ENCODE data around the gene NLGN1.
"Not testable (repeated sequence)": the region's sequence is repeated elsewhere in the genome, so short reads cannot be mapped to it uniquely, and the experiment has no call there.

Gene NLGN1

GRCh38 chr3:174206607-174207192, 809.2 kb downstream of the NLGN1 start:
- FAIRE-seq (no peak), DNase-seq (ENCODE audit: low spot score) (no peak)

- DNase-seq (ENCODE audit: low spot score) (no peak), FAIRE-seq (no peak)
Observed at GRCh38 chr3:174208161-174208560, 810.6 kb downstream of the NLGN1 start.

GRCh38 chr3:174211896-174212295, 814.4 kb downstream of the NLGN1 start:
- DNase-seq (ENCODE audit: low spot score); FAIRE-seq: not testable (repeated sequence)

GRCh38 chr3:174215456-174215855, 817.9 kb downstream of the NLGN1 start:
- DNase-seq (ENCODE audit: low spot score) (no peak), FAIRE-seq (no peak)

- FAIRE-seq: no peak
- no peak for DNase-seq (ENCODE audit: low spot score)
Observed at GRCh38 chr3:174216019-174216418, 818.5 kb downstream of the NLGN1 start.

- FAIRE-seq (no peak), DNase-seq (ENCODE audit: low spot score) (no peak)
Observed at GRCh38 chr3:174216946-174217718, 819.6 kb downstream of the NLGN1 start.

- FAIRE-seq (no peak), DNase-seq (ENCODE audit: low spot score) (no peak)
Observed at GRCh38 chr3:174218016-174218415, 820.5 kb downstream of the NLGN1 start.

GRCh38 chr3:174219738-174220137, 822.2 kb downstream of the NLGN1 start:
- FAIRE-seq (no peak), DNase-seq (ENCODE audit: low spot score) (no peak)

- FAIRE-seq (no peak), DNase-seq (ENCODE audit: low spot score) (no peak)
Observed at GRCh38 chr3:174220775-174221554, 823.4 kb downstream of the NLGN1 start.

GRCh38 chr3:174223042-174223441, 825.5 kb downstream of the NLGN1 start:
- no peak for FAIRE-seq
- DNase-seq (ENCODE audit: low spot score): no peak

GRCh38 chr3:174223626-174224025, 826.1 kb downstream of the NLGN1 start:
- FAIRE-seq (no peak), DNase-seq (ENCODE audit: low spot score) (no peak)

- FAIRE-seq (no peak), DNase-seq (ENCODE audit: low spot score) (no peak)
Observed at GRCh38 chr3:174229916-174230315, 832.4 kb downstream of the NLGN1 start.

GRCh38 chr3:174232028-174232657, 834.6 kb downstream of the NLGN1 start:
- not testable (repeated sequence) for FAIRE-seq

GRCh38 chr3:174232658-174233429, 835.3 kb downstream of the NLGN1 start:
- DNase-seq (ENCODE audit: low spot score): no peak
- FAIRE-seq: no peak

More at GRCh38 chr3:174232028-174232657, 834.6 kb downstream of the NLGN1 start:
- not testable (repeated sequence) for DNase-seq (ENCODE audit: low spot score)

- FAIRE-seq: no peak
Observed at GRCh38 chr3:174233511-174233910, 836.0 kb downstream of the NLGN1 start.

GRCh38 chr3:174242311-174243041, 844.9 kb downstream of the NLGN1 start:
- DNase-seq (ENCODE audit: low spot score): no peak
- FAIRE-seq: no peak

More at GRCh38 chr3:174233511-174233910, 836.0 kb downstream of the NLGN1 start:
- DNase-seq (ENCODE audit: low spot score): no peak

GRCh38 chr3:174243171-174243570, 845.6 kb downstream of the NLGN1 start:
- DNase-seq (ENCODE audit: low spot score) (no peak), FAIRE-seq (no peak)

- no peak for DNase-seq (ENCODE audit: low spot score)
- FAIRE-seq: no peak
Observed at GRCh38 chr3:174247687-174248152, 850.2 kb downstream of the NLGN1 start.

GRCh38 chr3:174251681-174252080, 854.1 kb downstream of the NLGN1 start:
- no peak for FAIRE-seq
- DNase-seq (ENCODE audit: low spot score): no peak

- DNase-seq (ENCODE audit: low spot score) (no peak), FAIRE-seq (no peak)
Observed at GRCh38 chr3:174253196-174253823, 855.8 kb downstream of the NLGN1 start.
